ENCODE measurements around the gene REEP1.

DNA sequence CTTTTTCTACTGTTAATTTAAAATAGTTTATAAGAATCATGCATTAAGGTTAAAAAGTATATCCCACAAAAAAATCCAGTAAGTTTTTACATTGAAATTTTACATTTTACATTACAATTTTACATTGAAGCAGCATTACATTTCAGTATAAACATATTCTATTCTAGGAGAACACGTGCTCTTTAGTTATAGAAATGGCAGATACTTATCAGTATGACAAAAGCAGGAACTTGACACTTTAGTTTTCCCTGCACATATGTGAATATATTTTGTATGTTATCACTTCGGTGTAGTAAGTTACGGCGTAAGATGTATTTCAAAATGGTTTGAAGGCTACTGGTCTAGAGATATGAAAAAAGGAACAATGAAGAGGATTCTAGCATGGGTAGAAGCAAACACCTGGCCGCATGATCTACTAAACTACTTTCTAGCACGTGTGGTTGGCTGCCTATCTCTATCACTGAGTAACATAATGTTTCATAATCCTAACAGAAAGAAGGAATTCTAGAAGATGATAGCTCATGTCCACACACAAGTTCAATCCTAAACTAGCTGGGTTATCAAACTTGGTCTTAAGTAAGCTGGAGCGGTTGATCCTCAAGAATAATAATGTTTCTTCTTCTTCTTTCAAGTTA, 147.5 kb downstream of the REEP1 start:
- no peak for TF ChIP-seq CTCF (IDR thresholded peaks at IDR 0.05)
- no peak for TF ChIP-seq POLR2A (IDR thresholded peaks at IDR 0.05)

Data from testis (tissue), 2 donors.